Measurements from ENCODE around the gene NUP62.
"Not testable (repeated sequence)": the region's sequence is repeated elsewhere in the genome, so short reads cannot be mapped to it uniquely, and the experiment has no call there.

NUP62 gene

GRCh38 chr19:49929121-49929610, at the start of gene NUP62, which contains the start of gene ATF5:
Gene NUP62 (minus strand): TSS chr19:49929504. CDS start chr19:49909807, 19,697 bp downstream.
Gene ATF5 (plus strand): TSS chr19:49929205. CDS start chr19:49930851, 1,646 bp downstream.
- DNase-seq (ENCODE audit: low spot score): peak; percentile 98

GRCh38 chr19:49978324-49978723, 49.0 kb upstream of the NUP62 start:
- DNase-seq (ENCODE audit: low spot score): no peak

GRCh38 chr19:49977881-49978280, 48.6 kb upstream of the NUP62 start:
- DNase-seq (ENCODE audit: low spot score): no peak

- DNase-seq (ENCODE audit: low spot score): no peak
These were observed 47.8 kb upstream of the NUP62 start for GRCh38 chr19:49977076-49977475.

GRCh38 chr19:49976496-49976895, 47.2 kb upstream of the NUP62 start:
- DNase-seq (ENCODE audit: low spot score): no peak

- DNase-seq (ENCODE audit: low spot score): no peak
These were observed 45.7 kb upstream of the NUP62 start for GRCh38 chr19:49975051-49975450.

- DNase-seq (ENCODE audit: low spot score): no peak
These were observed 44.7 kb upstream of the NUP62 start for GRCh38 chr19:49973987-49974386.

GRCh38 chr19:49972841-49973240, 43.5 kb upstream of the NUP62 start:
- DNase-seq (ENCODE audit: low spot score): no peak

- no peak for DNase-seq (ENCODE audit: low spot score)
These were observed 42.7 kb upstream of the NUP62 start for GRCh38 chr19:49971991-49972411.

- not testable (repeated sequence) for DNase-seq (ENCODE audit: low spot score)
These were observed 40.1 kb upstream of the NUP62 start for GRCh38 chr19:49969355-49969754.

GRCh38 chr19:49968279-49968922, 39.1 kb upstream of the NUP62 start:
- no peak for DNase-seq (ENCODE audit: low spot score)

GRCh38 chr19:49960980-49961379, 31.7 kb upstream of the NUP62 start, which contains the start of gene SIGLEC11:
Gene SIGLEC11 (minus strand): TSS chr19:49961172. CDS start chr19:49961081, 91 bp downstream.
- not testable (repeated sequence) for DNase-seq (ENCODE audit: low spot score)

GRCh38 chr19:49959892-49960291, 30.6 kb upstream of the NUP62 start:
- DNase-seq (ENCODE audit: low spot score): not testable (repeated sequence)

GRCh38 chr19:49958596-49958995, 29.3 kb upstream of the NUP62 start:
- not testable (repeated sequence) for DNase-seq (ENCODE audit: low spot score)

- not testable (repeated sequence) for DNase-seq (ENCODE audit: low spot score)
These were observed 28.8 kb upstream of the NUP62 start for GRCh38 chr19:49958144-49958543.

- DNase-seq (ENCODE audit: low spot score): no peak
These were observed 28.1 kb upstream of the NUP62 start for GRCh38 chr19:49957262-49957915.

- no peak for DNase-seq (ENCODE audit: low spot score)
These were observed 26.8 kb upstream of the NUP62 start for GRCh38 chr19:49956115-49956495.

- DNase-seq (ENCODE audit: low spot score): no peak
These were observed 25.6 kb upstream of the NUP62 start for GRCh38 chr19:49954933-49955332.

- no peak for DNase-seq (ENCODE audit: low spot score)
These were observed 25.0 kb upstream of the NUP62 start for GRCh38 chr19:49954092-49954829.

GRCh38 chr19:49953416-49953815, 24.1 kb upstream of the NUP62 start:
- no peak for DNase-seq (ENCODE audit: low spot score)

GRCh38 chr19:49952906-49953305, 23.6 kb upstream of the NUP62 start:
- DNase-seq (ENCODE audit: low spot score): no peak

GRCh38 chr19:49952479-49952836, 23.2 kb upstream of the NUP62 start:
- DNase-seq (ENCODE audit: low spot score): no peak

All from HuH-7.5 (cell line).